Stimulated activated CD8-positive, alpha-beta memory T cell treated with anti-CD3 and anti-CD28 coated beads, Interleukin-15, amount 100 ng/mL, for 48 hours (primary cell): Measurements from ENCODE around the gene TSHZ3.

Source experiments
- DNase-seq, 2 donors: peaks; one replicate each; pipeline ENCODE4 v3.0.0-alpha.2; 2020; ENCODE audit warnings: low read depth in 2 of 2

TSHZ3 gene

GRCh38 chr19:31354799-31355664, 5.8 kb upstream of the TSHZ3 start:
- DNase-seq, result no peak

- DNase-seq, result no peak
These were observed 5.1 kb upstream of the TSHZ3 start for GRCh38 chr19:31354316-31354715.

- DNase-seq, result no peak
These were observed 4.6 kb upstream of the TSHZ3 start for GRCh38 chr19:31353833-31354232.

GRCh38 chr19:31352782-31353651, 3.8 kb upstream of the TSHZ3 start:
- no peak for DNase-seq

GRCh38 chr19:31352296-31352781, 3.1 kb upstream of the TSHZ3 start:
- DNase-seq, result no peak

GRCh38 chr19:31351855-31352195, 2.6 kb upstream of the TSHZ3 start:
- DNase-seq, result no peak

GRCh38 chr19:31351056-31351854, 2.0 kb upstream of the TSHZ3 start:
- DNase-seq, result no peak

- no peak for DNase-seq
These were observed 1.4 kb upstream of the TSHZ3 start for GRCh38 chr19:31350693-31351055.

- DNase-seq, result no peak
These were observed 927 bp upstream of the TSHZ3 start for GRCh38 chr19:31350033-31350692.

- DNase-seq, result no peak
These were observed 616 bp downstream of the TSHZ3 start for GRCh38 chr19:31348481-31349159.

GRCh38 chr19:31347828-31348392, 1.3 kb downstream of the TSHZ3 start:
- DNase-seq, result no peak

- no peak for DNase-seq
These were observed 1.9 kb downstream of the TSHZ3 start for GRCh38 chr19:31347354-31347753.

- no peak for DNase-seq
These were observed 2.8 kb downstream of the TSHZ3 start for GRCh38 chr19:31346184-31347059.

- DNase-seq, result no peak
These were observed 4.8 kb downstream of the TSHZ3 start for GRCh38 chr19:31344403-31344802.

- no peak for DNase-seq
These were observed 6.3 kb downstream of the TSHZ3 start for GRCh38 chr19:31342926-31343325.

GRCh38 chr19:31340042-31341025, 8.9 kb downstream of the TSHZ3 start:
- no peak for DNase-seq

- no peak for DNase-seq
These were observed 9.8 kb downstream of the TSHZ3 start for GRCh38 chr19:31339411-31339810.

GRCh38 chr19:31338069-31338776, 11.0 kb downstream of the TSHZ3 start:
- DNase-seq, result no peak
